DMS 273 (cell line): ENCODE measurements around the gene ATG3.
"Not testable (repeated sequence)": the region's sequence is repeated elsewhere in the genome, so short reads cannot be mapped to it uniquely, and the experiment has no call there.

Experiments
- DNase-seq: peaks from one replicate; lab custom pipeline; 2025; ENCODE audit not compliant: unreplicated experiment; lab: John Stamatoyannopoulos, UW

ATG3 gene

GRCh38 chr3:112500621-112501020 is 61.1 kb downstream of the ATG3 start:
- DNase-seq: no peak

GRCh38 chr3:112498914-112499711 is 62.6 kb downstream of the ATG3 start, which contains the start of gene BTLA:
Gene BTLA (minus strand): TSS chr3:112499472. CDS start chr3:112499358, 114 bp downstream.
- no peak for DNase-seq

- DNase-seq: no peak
These were observed 63.7 kb downstream of the ATG3 start for GRCh38 chr3:112497897-112498548.

GRCh38 chr3:112496366-112497067 is 65.2 kb downstream of the ATG3 start:
- DNase-seq: no peak

DNA sequence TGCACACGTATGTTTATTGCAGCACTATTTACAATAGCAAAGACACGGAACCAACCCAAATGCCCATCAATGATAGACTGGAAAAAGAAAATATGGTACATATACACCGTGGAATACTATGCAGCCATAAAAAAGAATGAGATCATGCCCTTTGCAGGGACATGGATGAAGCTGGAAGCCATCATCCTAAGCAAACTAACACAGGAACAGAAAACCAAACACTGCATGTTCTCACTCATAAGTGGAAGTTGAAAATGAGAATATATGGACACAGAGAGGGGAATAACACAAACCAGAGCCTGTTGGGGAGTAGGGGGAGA is 67.4 kb downstream of the ATG3 start:
- not testable (repeated sequence) for DNase-seq

- DNase-seq: no peak
These were observed 69.6 kb downstream of the ATG3 start for GRCh38 chr3:112492124-112492523.

GRCh38 chr3:112491373-112491772 is 70.4 kb downstream of the ATG3 start:
- DNase-seq: no peak

DNA sequence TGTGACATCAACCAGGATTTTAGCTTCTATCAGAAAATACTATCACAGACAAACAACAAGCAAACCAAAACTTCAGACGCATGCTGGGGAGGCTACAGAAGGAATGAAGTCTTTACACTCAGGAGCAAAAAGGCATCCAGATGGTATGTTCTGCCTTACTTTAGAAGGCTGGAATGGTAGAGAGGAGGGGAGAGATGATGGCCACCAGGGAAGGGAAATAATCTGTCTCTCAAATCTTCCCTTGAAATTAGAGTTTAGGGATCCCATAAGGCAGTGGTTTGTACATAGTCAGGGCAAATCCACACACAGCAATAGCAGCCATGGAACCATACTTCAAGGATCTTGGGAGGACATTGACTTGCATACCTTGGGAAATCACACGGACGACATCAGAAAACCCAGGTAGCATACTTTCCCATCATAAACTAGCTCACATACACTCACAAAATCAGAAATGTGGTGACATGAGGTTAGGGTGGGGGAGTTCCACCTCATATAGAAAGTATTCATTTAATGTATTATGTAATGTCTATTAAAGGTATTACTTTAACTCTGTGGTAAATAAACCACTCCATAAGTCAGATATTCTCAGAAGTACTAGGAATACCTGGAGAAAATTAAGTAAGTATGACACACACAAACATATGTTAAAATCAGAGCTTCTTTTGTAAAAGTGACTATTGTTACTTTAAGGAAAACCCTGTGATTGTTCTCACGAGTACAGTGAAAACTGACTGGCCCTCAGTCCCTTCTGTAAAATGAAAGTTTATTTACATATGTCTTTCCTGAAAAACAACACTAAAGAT is 71.9 kb downstream of the ATG3 start:
- no peak for DNase-seq

DNA sequence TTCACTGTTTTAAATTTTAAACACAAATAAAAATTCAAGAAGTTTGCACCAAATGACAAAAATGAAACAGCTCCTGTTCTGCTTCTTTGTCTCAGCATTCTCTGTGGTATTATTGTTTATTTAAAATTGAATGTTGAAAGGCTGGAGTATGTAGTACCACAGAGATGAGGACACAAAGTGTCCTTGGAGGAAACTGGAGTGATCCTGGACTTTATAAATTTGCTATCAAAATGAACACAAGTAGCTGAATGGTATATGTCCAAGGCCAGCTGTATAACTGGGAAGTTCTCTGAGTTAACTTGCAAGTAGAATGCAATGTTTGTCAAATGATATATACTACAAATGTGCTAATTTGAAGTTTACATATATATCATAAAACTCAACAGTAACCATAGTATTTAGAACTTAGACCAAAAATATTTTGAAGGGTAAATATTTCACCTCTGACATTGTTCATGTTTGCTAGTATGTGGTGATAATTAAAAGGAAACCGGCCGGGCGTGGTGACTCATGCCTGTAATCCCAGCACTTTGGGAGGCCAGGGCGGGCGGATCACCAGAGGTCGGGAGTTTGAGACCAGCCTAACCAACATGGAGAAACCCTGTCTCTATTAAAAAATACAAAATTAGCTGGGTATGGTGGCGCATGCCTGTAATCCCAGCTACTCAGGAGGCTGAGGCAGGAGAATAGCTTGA is 74.8 kb downstream of the ATG3 start:
- DNase-seq: no peak

GRCh38 chr3:112484352-112484751 is 77.4 kb downstream of the ATG3 start:
- no peak for DNase-seq

DNA sequence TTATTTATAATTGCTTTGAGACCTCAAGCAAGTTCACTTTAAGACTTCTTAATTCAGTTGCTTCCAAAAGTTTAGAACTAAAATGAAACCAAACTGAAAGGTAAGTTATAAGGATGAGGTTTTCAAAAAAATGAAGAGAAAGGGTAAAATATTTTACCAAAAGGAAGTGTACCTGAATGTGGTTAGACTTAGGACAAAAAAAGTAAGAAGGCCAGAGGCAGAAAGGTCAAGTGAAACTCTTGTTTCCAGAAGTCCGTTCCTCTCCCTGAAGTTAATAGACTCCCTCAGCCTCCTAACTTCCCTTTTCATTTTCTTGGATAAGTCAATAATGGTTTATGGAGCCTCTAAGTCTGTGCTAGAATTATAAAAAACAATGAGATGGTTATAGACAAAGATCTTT is 79.1 kb downstream of the ATG3 start:
- no peak for DNase-seq
